Gastroesophageal sphincter (tissue), 4 donors: Measurements from ENCODE around the gene EBLN2. TPM values are rescaled to one million over a fixed set of nuclear protein-coding genes. Genes with fewer than 3 reads are reported as not detected.

Source experiments
- ATAC-seq: fragments of 150-250 bp; one replicate; pipeline ENCODE4 v1.9.1; 2016; ENCODE audit warnings: mild to moderate bottlenecking, moderate library complexity
- H3K27ac ChIP-seq, 4 donors: fragments of 200-600 bp; sonication (generic) in 3 of 4; 1 replicate in 3 of 4; 2 replicates in 1 of 4; pipeline ENCODE4 v1.5.1; 2016 to 2019
- H3K27me3 ChIP-seq: fragments of 200-600 bp; sonication (generic); one replicate; pipeline ENCODE4 v1.5.1; 2019
- H3K36me3 ChIP-seq, 2 donors: fragments of 200-600 bp; sonication (generic); one replicate each; pipeline ENCODE4 v1.5.1; 2019; ENCODE audit warnings: control low read depth in 1 of 2
- H3K4me1 ChIP-seq, 3 donors: fragments of 200-600 bp; sonication (generic); 1 replicate in 2 of 3; 2 replicates in 1 of 3; pipeline ENCODE4 v1.5.1; 2016 to 2019; ENCODE audit warnings: control low read depth in 2 of 3
- H3K4me3 ChIP-seq, 2 donors: fragments of 200-600 bp; sonication (generic); one replicate each; pipeline ENCODE4 v1.5.1; 2019; ENCODE audit warnings: mild to moderate bottlenecking in 1 of 2, moderate library complexity in 1 of 2
- H3K9me3 ChIP-seq, 3 donors: fragments of 200-600 bp; sonication (generic); one replicate each; pipeline ENCODE4 v1.5.1; 2017 to 2019; ENCODE audit warnings: control low read depth in 2 of 3
- CTCF ChIP-seq, 4 experiments: fragments of 200-600 bp in 2 of 4; fragments of 450-650 bp in 2 of 4; sonication (generic) in 1 of 4; IDR thresholded peaks; one replicate each; pipeline ENCODE4 v1.5.1; 2017 to 2019; ENCODE audit warnings: antibody characterized with exemption in 4 of 4, mild to moderate bottlenecking in 2 of 4, moderate library complexity in 2 of 4
- EP300 ChIP-seq: sonication (generic); formaldehyde crosslinking; IDR thresholded peaks from one replicate; pipeline ENCODE4 v1.6.1; 2017; ENCODE audit warnings: antibody characterized with exemption, mild to moderate bottlenecking
- POLR2A ChIP-seq, 2 donors: fragments of 450-650 bp; IDR thresholded peaks; one replicate each; pipeline ENCODE4 v1.6.1; 2017; ENCODE audit warnings: antibody characterized with exemption in 2 of 2, mild to moderate bottlenecking in 2 of 2, moderate library complexity in 1 of 2
- POLR2AphosphoS5 ChIP-seq: sonication (generic); formaldehyde crosslinking; IDR thresholded peaks from one replicate; pipeline ENCODE4 v1.6.1; 2017; ENCODE audit warnings: antibody characterized with exemption
- WGBS, 2 donors: methylation state at CpG; one replicate each; pipeline ENCODE4 v1.1.5; 2018; ENCODE audit warnings: low coverage in 1 of 2; 5-methylcytosine and 5-hydroxymethylcytosine counted together
- total RNA-seq, 4 donors: library from RNA; depleted of rRNA; stranded (reverse); fragments of >200 nt; gene quantifications; one replicate each; pipeline ENCODE4 v1.1.0, GENCODE V29; 2016

Gene EBLN2
- total RNA-seq, 4 donors from 2014 or later, result 2.3 to 8.9 (median 5.0) TPM; not detected in 1

GRCh38 chr3:73073091-73073707, 11.7 kb downstream of the EBLN2 start:
- Histone ChIP-seq H3K4me3 (no peak overlapping the region), H3K36me3 (peaks cover 0 to 10% of the 10 kb centered on the region in 2 donors), H3K9me3 (no peaks in the 10 kb centered on the region), H3K27ac (no peak overlapping the region), H3K27me3 (no peaks in the 10 kb centered on the region), H3K4me1 (peaks cover 0 to 16% (median 2%) of the 10 kb centered on the region in 3 donors)
- no peak for TF ChIP-seq POLR2A (IDR thresholded peaks at IDR 0.05)
- TF ChIP-seq EP300, result no peak
- no peak for TF ChIP-seq POLR2AphosphoS5
- WGBS, 2 donors, result 71 to 72% methylated on average over 3 to 4 of the region's 4 CpGs
- ATAC-seq, result no peak

- no peak for ATAC-seq
- no peak overlapping the region for H3K27ac ChIP-seq
Measured at GRCh38 chr3:73074781-73075180, 13.3 kb downstream of the EBLN2 start.

GRCh38 chr3:73080216-73080966, 18.9 kb downstream of the EBLN2 start:
- no peak for ATAC-seq

More at GRCh38 chr3:73074781-73075180, 13.3 kb downstream of the EBLN2 start:
- Histone ChIP-seq H3K9me3 (no peaks in the 10 kb centered on the region), H3K27me3 (no peaks in the 10 kb centered on the region), H3K4me1 (peaks cover 0 to 16% (median 2%) of the 10 kb centered on the region in 3 donors), H3K4me3 (no peak overlapping the region), H3K36me3 (peaks cover 0 to 3% of the 10 kb centered on the region in 2 donors)
- 70 to 90% methylated on average over 8 of the region's 8 CpGs for WGBS, 2 donors
- no peak for TF ChIP-seq POLR2AphosphoS5

GRCh38 chr3:73081140-73081539, 19.7 kb downstream of the EBLN2 start:
- ATAC-seq, result no peak
- no peaks in the 10 kb centered on the region for H3K9me3 ChIP-seq
- peaks cover 0 to 7% (median 0%) of the 10 kb centered on the region in 3 donors for H3K4me1 ChIP-seq
- no peak overlapping the region for H3K4me3 ChIP-seq
- no peaks in the 10 kb centered on the region for H3K27me3 ChIP-seq
- WGBS, 2 donors, result 96 to 100% methylated on average over 6 to 7 of the region's 8 CpGs
- H3K36me3 ChIP-seq, result no peaks in the 10 kb centered on the region
- TF ChIP-seq EP300, result no peak
- no peak for TF ChIP-seq POLR2A (IDR thresholded peaks at IDR 0.05)
- no peak for TF ChIP-seq CTCF (IDR thresholded peaks at IDR 0.05)
- TF ChIP-seq POLR2AphosphoS5, result no peak
- H3K27ac ChIP-seq, result no peak overlapping the region

More at GRCh38 chr3:73080216-73080966, 18.9 kb downstream of the EBLN2 start:
- Histone ChIP-seq H3K4me1 (no peaks in the 10 kb centered on the region), H3K4me3 (no peak overlapping the region), H3K9me3 (no peaks in the 10 kb centered on the region), H3K36me3 (no peaks in the 10 kb centered on the region), H3K27ac (no peak overlapping the region), H3K27me3 (no peaks in the 10 kb centered on the region)
- TF ChIP-seq EP300 (no peak), POLR2A (IDR thresholded peaks at IDR 0.05) (no peak), POLR2AphosphoS5 (no peak), CTCF (IDR thresholded peaks at IDR 0.05) (no peak)
- 48 to 75% methylated on average over 10 to 12 of the region's 17 CpGs for WGBS, 2 donors

GRCh38 chr3:73084170-73084569, 22.7 kb downstream of the EBLN2 start:
- no peaks in the 10 kb centered on the region for H3K9me3 ChIP-seq
- TF ChIP-seq POLR2AphosphoS5 (no peak), CTCF (IDR thresholded peaks at IDR 0.05) (no peak), POLR2A (IDR thresholded peaks at IDR 0.05) (no peak), EP300 (no peak)
- peaks cover 0 to 11% (median 0%) of the 10 kb centered on the region in 3 donors for H3K4me1 ChIP-seq
- 77 to 97% methylated on average over 2 of the region's 2 CpGs for WGBS, 2 donors
- no peak overlapping the region for H3K27ac ChIP-seq
- ATAC-seq, result no peak
- no peaks in the 10 kb centered on the region for H3K27me3 ChIP-seq
- no peaks in the 10 kb centered on the region for H3K36me3 ChIP-seq
- H3K4me3 ChIP-seq, result no peak overlapping the region
